NB4 (cell line): ENCODE results near the gene TM9SF1.

ENCODE experiments used
- CTCF ChIP-seq: IDR thresholded peaks from one replicate; pipeline ENCODE4 v1.5.1; 2012; ENCODE audit warnings: low read depth, low read length
- MYC ChIP-seq: IDR thresholded peaks from 2 replicates; pipeline ENCODE4 v1.6.1; 2011; ENCODE audit warnings: low read depth, low read length
- POLR2A ChIP-seq: IDR thresholded peaks from 2 replicates; pipeline ENCODE4 v1.6.1; 2011; ENCODE audit warnings: mild to moderate bottlenecking; ENCODE audit not compliant: insufficient read length; ENCODE audit errors: extremely low read depth

GRCh38 chr14:24150993-24151392, 44.2 kb downstream of the TM9SF1 start:
- TF ChIP-seq CTCF (no peak), POLR2A (no peak), MYC (no peak)
